A172 (cell line): Measurements from ENCODE around the gene LAMTOR4. TPM values are rescaled to one million over a fixed set of nuclear protein-coding genes. Genes with fewer than 3 reads are reported as not detected.

Source experiments
- DNase-seq: peaks from one replicate; pipeline ENCODE4 v3.0.0-alpha.2; 2015; ENCODE audit warnings: low spot score
- total RNA-seq: library from RNA; depleted of rRNA; stranded (reverse); fragments of >200 nt; shearing (Covaris generic); gene quantifications from 2 replicates; pipeline ENCODE4 v1.2.3, GENCODE V29; 2014

The LAMTOR4 gene
- total RNA-seq, 1 experiment from 2014 or later, result 154 TPM

DNA sequence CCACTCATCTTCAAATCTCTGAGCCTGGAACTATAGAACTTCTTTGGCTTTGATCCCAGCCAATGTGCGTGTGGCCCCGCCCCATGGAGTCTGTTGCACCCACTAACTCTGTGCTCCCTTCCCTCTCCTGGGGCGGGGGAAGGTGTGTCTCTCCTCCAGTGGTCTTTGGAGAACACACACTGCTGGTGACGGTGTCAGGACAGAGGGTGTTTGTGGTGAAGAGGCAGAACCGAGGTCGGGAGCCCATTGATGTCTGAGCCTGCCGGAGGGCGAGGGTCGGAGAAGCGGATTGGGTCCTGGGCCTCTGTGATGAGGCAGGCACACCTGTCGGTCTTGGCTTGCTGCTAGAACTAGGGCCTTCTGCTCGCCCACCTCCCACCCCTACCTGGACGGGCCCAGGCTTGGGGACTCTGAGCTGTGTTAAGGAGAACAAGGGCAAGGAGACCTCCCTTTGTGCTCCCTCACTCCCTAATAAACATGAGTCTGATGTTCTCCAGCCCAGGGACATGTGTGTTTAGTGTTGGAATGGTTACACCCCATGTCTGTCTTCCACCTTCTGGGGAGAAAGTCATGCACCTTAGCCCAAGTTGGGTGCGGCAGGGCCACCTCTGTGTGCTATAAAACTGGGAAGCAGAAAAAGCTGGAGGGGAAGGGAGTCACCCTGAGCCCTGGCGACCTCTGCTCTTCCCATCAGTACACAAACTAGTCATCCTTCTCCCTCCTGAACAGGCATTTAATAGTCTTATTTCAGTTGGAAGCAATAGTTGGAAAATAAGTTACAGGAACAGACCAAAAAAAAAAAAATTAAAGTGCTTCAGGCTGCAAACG lies 5.2 kb downstream of the LAMTOR4 start:
- no peak for DNase-seq

DNA sequence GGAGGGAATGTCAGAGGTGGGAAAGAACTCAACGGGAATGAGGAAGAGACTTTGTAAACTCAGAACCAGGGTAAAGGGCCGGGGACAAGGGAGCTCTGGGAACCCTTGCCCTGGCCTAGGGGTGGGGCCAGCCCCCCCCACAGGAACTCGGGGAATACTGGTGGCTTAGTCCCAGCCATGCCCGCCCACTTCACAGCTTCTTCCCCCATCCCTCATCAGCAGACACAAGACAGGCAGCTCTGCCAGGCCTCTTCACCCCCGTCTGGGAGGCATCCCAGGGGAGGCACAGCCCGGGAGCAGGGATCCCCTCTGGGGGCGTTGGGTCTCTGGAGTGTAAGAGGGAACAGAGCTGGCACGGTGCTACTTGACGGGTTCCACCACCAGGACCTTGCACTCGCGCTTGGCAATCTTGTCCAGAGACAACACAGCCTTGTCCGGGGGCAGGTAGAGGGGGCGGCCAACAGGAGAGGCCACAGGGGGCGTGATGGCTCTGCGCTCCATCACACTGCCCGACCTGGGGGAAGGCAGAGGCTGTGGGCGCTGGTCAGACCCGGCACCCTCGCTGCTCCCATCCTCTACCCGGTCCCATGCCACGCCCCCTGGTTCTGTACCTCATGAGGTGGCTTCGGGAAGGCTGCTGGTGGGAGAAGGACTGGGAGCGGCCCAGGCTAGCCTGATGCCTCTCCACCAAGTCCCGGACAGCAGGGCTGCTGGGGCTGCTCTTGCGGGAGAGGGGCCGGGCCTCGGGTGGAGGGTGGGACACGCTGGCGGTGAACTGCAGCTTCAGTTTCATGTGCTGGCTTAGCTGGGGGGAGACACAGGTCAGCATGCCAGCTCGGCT lies 6.2 kb downstream of the LAMTOR4 start:
- DNase-seq, result no peak

DNA sequence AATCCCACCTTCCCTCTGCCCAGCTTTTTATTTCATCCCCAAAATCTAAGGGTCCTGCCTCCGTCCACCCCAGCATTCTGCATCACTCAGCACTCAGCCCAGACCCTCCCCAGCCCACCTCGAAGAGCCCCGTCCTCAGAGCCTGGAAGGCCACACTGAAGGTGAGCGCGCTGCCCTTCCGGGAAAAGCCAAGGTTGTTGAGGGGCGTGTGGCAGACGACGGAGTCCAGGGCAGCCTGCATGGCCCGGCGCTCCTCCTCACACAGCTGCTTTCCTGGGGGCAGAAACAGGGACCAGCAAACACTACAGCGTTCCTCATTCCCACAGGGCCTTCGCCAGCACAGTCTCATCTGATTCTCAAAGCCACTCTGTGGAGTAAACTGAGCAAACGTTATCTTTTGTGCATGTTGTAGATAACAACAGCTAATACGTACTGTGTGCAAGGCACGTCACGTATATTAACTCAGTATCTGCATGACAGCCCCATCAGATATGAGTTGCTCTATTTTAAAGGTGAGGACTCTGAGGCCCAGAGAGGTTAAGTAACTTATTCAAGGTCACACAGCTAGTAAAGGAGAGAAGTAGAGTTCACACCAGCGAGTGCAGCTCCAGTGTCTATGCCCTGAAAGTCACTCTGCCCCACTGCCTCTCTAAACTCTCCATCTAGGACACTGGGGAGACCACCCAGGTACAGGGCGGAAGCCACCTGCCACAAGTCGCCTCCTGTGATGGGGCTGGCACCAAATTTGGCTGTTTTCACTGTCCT lies 7.0 kb downstream of the LAMTOR4 start:
- no peak for DNase-seq

DNA sequence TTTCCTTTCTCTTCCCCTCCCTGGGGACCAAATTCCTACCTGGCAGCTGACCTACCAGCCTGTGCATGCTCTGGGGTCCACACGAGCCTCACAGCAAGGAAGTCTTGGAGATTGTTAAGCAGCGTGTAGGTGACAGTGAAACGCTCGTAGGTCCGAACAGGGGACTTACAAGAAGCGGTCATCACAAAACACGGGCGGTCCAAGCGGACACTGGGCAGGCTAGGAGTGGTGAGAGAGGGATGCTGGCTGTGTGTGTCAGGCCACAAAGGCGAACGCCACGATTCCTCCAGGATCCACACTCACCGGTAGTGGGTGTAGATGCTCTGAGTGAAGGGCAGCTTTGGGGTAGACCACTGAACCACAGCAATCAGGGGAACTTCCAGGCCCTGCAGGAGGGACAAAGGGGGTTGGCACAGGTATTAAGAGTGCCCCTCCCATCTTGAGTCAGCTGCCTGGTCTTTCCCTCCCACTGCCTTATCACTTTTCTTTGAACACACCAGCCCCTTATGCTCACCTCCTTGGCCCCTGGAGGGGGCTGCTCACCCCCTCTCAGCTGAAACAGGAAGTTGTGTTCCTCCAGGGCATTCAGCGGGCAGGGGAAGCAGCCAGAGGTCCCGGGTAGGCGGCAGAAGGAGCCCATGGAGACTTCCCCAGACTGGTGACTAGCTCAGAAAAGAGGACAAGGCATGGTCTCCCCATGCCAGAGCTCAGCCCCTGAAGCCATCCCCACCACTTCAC lies 7.8 kb downstream of the LAMTOR4 start:
- DNase-seq, result no peak

DNA sequence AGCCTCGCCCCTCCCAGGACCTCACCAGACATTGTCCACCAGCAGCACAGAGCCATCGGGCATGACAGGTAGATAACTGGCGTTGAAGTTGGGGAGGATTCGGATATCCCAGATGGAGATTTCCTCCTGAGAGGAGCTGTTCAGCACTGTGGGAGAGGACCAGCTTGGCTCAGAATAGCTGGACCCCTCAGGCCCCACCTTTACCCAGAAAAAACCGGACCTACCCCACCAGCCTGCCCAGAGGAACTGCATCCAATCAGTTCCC lies 8.3 kb downstream of the LAMTOR4 start:
- no peak for DNase-seq

DNA sequence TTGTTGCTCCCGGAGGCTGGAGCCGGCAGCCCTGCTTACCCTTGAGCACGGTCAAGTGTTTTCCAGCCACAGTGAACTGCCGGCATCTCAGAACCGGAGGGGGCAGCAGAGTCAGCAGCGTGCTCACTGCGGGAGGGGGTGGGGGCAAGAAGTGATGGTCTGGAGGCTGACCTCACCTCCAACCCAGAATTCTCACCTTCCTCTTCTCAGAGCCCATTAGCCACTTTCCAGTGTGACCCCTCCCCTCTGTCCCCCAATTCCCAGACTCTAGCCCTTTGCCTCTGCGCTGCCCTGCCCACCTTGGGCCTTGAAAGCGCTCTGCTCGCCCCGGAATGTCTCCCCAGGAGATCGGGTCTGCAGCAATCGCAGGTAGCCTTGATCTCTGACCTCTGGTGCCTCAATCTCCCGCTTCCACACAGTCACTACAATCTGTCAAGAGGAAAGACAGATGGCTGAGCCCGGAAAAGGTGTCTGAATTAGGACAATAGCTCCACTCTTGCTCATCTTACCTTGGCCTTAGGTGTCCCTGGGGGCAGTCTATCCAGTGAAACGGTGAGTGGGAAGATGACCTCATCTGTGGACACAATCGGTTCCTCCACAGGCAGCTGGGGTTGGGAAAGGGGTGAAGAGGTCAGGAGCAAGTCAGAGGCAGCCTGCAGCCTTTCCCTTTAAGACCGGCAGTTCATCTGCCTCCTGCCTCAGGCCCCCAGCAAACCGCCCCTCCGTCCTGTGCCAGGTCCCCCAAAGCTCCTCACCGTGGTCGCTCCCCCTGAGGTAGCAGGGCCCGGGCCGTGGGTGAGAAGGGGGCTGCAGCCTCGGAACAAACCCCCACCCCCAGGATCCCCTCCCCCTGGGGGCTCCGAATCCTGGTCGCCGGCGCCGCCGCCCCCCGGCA lies 8.9 kb downstream of the LAMTOR4 start:
- DNase-seq, result peak; percentile 50

DNA sequence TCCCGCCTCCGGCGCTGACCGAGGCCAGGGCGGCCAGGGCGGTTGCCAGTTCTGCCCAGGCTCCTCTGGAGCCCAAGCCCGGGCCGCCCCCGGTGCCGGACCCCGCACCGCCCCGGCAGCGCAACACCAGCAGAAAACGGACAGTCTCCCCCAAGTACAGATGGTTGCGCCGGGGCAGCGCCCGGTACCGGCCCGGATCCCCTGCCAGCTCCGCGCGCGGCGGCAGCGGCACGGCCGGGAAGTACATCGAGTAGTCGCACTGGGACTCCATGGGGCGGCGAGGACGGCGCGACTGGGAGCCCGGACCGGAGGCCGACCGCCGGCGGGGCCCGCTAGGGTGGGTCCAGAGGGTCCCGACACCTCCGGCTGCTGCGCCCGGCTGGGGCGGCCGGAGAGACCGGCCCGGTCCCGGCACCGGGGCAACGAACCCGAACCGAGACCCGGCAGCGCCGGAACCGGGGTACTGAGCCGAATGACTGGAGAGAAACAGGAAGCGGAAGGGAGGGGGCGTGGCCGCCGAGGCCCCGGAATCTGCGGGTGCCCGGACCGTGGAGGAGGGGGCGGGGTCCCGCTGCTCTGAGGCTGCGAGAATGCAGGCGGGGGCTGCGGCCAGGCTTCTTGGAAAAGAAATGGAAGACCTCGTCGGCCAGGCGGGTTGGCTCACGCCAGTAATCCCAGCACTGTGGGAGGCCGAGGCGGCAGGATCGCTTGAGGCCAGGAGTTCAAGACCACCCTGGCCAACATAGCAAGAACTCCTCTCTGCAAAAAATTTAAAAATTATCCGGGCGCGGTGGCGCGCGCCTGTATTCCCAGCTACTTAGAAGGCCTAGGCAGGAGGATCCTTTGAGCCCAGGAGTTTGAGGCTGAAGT lies 9.7 kb downstream of the LAMTOR4 start, which contains the start of gene TRAPPC14:
TSS of gene TRAPPC14 (minus strand) at position 495 of the 870 bp plus-strand sequence. CDS start at position 271, 224 bp downstream.
- peak; percentile 86 for DNase-seq

DNA sequence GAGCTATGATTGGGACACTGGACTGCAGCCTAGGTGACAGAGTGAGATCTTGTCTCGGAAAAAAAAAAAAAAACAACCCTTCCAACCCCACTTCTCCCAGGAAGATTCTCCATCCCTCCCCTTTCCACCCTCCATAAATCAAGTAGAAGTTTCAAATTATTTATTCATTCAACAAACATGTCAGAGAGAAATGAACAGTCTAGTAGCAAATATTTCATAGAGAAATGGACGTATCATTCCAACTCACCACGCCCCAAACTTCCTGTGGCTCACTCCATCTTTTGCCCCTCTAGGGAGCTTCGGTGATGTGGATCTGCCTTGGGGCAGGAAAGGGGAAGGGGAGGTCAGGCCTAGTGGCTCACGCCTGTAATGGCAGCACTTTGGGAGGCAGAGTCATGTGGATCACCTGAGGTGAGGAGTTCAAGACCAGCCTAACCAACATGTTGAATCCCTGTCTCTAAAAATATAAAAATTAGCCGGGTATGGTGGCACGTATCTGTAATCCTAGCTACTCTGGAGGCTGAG lies 10.4 kb downstream of the LAMTOR4 start:
- no peak for DNase-seq

DNA sequence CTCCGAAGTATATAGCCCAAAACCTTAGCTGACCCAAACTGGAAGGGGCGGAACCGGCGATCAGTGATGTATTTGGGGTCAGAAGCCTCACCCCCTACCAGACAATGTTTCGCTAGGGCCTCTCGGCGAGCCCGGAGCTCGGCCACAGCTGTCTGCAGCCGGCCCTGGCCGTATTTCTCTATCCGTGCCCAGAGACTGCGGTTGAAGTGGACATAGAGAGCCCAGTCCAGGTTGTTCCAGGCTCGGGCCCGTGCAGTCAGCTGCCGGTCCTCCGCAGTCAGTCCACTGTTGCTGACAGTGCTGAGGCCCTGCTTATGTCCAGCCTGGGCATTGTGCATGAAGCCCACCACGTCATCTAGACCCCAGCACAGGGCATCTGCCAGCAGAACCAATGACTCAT lies 11.3 kb downstream of the LAMTOR4 start:
- DNase-seq, result no peak

DNA sequence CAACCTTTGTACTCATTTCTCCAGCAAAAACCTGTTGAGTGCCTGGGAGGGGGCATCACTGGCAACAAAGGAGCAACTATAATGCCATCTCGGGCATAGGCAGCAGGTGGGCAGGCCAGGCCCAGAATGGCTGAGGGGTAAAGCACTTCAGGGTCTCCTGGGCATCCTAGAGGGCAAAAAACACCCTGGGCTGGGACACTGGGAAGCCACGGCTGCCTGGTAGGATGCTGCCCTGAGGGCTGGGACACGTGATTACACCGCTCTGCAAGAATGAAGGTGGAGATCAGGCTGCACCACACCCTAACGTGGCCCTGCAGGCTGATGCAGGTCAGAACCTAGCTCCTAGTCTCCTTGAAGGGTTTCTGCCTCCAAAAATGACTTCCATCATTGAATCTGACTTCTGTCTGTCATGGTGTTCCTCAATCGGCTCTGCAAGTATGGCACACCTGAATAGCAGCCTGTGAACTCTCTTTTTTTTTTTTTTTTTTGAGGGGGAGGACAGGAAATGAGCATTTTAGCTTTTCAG lies 14.4 kb downstream of the LAMTOR4 start:
- DNase-seq, result peak; percentile 40

DNA sequence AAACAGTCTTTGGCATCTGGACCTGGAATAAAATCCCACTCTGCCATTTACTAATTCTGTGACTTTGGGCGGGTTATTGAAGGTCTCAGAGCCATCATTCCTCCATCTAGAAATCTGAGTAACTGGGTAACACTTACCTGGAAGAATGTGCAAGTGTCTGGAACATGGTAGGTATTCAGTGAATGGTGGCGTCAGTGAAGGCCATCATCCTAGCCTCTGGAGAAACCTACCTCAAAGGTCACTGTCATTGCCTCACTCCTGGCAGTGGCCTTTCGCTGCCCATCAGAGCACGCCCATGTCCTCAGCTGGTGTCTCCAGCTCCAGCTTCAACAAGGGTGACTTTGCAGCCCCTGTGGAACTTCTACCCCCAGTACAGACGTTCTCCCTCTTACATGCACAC lies 15.2 kb downstream of the LAMTOR4 start:
- DNase-seq, result no peak

DNA sequence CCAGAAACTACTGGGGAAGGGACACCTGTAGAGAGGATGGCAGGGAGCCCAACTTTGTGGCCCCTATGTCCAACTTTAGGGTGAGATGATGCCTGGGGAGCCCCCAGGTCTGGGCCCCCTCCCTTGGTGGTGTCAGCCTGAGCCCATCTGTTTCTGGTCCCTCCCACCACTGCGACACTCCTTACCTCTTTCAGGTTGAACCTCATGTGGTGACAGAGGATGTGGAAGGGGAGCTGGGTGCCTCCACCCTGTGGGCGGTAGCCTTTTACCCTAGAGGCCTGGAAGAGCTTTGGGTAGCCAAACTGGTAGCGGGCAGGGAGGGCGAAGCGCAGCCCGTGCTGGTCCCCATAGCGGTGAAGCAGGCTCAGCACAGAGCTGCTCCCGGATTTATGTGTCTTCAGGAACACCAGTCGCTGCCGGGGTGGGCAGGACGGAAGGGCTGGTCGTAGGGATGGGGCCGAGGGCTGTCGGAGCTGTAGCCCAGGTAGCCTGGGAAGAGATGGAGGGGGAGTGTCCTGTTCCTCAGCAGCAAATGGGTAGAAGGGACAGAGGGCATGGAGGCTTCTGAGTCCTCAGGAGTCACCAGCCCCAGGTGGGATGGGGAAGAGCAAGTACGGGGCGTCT lies 17.7 kb downstream of the LAMTOR4 start:
- DNase-seq, result no peak

DNA sequence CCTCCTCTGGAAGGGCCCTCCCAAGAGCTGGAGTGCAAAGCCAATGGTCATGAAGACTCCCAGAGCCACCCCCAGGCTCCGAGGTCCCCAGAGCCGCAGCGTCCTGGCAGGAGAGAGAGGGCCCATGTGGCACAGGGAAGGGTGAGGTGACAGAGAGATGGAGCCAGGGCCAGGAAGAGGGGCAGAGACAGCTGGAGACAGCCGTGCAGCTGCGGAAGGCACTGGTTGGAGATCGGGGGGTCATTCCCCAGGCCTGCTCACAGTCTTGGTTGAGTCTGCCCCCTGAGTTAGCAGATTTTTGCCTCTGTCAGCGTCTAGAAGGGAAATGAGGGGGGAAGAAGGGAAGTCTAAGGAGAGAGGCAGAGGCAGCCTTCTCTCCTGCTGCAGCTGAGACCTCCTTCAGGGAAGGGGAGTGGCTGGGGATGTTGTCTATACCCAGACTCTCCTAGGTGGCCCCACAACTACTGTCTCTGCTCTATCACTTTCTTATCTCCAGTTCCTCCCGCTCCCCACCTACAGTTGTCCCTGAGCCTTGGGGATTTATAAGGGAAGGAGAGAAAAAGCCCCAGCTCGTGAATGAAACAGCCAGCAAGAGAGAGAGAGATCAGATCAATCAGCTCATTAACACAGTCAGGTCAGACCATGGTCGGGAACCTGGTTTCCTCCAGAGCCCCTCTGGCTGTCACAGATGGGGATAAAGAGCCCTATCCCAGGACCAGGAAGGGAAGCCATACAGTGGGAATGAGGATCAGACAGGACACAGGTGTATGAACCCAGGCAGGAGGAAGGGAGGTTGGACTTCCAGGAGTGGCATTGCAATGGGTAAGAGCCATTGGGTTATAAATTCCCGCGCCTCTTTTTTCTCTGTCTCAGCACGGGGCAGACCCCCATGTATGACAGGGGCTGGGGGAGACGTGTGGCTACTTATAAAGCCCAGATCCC lies 18.5 kb downstream of the LAMTOR4 start:
- DNase-seq, result no peak

DNA sequence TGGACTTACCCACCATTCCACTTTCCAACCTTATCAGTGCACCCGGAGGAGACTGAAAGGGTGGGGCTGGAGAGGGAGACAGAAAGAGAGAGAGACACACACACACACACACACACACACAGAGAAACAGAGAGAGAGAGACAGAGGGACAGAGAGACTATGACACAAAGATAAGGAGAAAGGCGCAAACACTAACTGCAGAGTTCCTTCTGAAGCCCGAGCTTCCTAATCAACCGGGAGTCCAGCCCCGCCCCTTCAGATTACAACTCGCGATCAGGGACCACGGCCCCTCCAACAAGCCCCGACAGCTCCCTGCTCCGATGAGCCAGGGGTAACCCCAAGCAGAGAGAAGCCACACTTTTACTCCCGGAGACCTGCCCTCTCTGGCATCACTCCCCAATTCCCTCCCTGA lies 19.2 kb downstream of the LAMTOR4 start:
- no peak for DNase-seq

DNA sequence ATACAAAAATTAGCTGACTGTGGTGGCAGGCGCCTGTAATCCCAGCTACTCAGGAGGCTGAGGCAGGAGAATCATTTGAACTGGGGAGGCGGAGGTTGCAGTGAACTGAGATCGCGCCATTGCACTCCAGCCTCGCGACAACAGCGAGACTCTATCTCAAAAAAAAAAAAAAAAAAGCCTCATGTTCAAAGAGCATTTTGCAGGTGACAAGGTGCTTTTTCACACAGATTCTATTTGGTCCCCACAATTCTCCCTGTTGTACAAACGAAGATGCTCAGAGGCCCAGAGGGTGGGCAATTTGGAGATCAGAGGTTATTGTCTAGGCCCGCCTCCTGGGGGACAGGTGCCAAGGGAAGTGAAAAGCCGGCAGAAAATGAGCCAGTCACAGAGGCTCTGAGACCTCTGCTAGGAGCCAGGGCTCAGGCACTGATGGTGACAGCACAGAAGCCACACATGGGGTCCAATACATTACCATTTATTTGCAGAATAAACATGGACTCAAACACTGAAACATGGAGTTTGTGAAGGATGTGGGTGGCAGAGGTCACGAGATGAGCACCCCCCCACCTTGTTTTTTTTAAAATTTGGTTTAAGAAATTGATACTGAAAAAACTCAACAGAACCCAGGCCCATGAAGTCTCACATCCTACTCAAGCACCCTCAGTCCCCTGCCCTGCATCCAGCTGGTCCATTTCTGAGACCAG lies 20.6 kb downstream of the LAMTOR4 start:
- no peak for DNase-seq

DNA sequence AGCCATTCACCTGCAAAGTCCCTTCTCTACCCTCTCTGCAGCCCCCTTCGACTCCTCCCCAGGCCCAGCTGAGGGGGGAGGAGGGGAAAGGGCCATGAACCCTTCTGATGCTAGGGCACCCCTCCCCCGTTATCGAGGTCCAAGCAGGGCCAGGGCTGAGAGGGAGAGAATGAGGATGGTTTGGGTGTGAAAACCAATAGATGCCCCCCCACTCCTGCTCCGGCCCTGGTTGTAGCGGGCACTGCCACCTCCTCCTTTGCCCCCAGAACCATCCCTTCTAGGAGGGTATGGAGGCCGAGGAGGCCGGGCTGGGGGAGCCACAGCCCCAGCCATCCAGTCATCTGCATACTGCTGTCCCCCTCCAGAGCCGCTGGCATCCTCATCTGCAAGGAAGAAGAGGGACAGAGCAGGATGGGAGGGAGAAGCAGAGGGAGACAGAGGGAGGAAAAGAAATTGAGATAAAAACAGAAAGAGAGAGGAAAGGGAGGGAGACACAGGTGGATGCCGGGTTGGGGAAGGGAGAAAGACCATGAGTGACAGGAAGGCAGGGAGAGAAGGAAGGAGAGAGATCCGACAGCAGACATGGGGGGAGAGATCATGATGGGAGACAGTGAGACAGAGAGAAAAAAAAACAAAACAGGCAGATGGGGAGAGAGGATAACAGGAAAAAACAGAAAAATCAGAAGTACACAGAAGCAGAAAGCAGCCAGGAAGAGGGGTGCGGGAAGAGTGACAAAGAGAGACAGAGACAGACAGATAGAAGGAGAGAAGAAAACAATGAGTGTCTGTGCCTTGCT lies 21.6 kb downstream of the LAMTOR4 start:
- DNase-seq, result no peak
